PC-3 (cell line): ENCODE measurements around the gene CCR6. TPM values are rescaled to one million over a fixed set of nuclear protein-coding genes. Genes with fewer than 3 reads are reported as not detected.
"Not testable (repeated sequence)": the region's sequence is repeated elsewhere in the genome, so short reads cannot be mapped to it uniquely, and the experiment has no call there.

ENCODE experiments used
- ATAC-seq: fragments of 200-7000 bp; cut with Tn5 transposase; 2 replicates; pipeline ENCODE4 v1.9.1; 2020; ENCODE audit warnings: mild to moderate bottlenecking, moderate library complexity
- BruUV-seq: library from RNA; stranded (reverse); fragments of 400-500 nt; replicated peaks from 2 replicates; lab custom pipeline; 2021; lab: Mats Ljungman, UMichigan
- CTCF ChIA-PET: fragments of 300-600 bp; sonication (Branson Sonifier 250); formaldehyde crosslinking; loops from one replicate; lab custom pipeline; 2022; ENCODE audit warnings: antibody characterized with exemption; lab: Charles Lee
- POLR2A ChIA-PET: fragments of 300-600 bp; sonication (Branson Sonifier 250); formaldehyde crosslinking; loops from one replicate; lab custom pipeline; 2022; ENCODE audit warnings: antibody characterized with exemption; ENCODE audit not compliant: unreplicated experiment; lab: Charles Lee
- DNase-seq: peaks from one replicate; pipeline ENCODE4 v3.0.0-alpha.2; 2015
- H2AFZ ChIP-seq: fragments of 300-600 bp; sonication (generic); 2 replicates; pipeline ENCODE4 v1.6.0; 2016; ENCODE audit warnings: antibody characterized with exemption, low read length
- H3F3A ChIP-seq: fragments of 300-600 bp; sonication (generic); one replicate; pipeline ENCODE4 v1.6.0; 2017; ENCODE audit warnings: antibody characterized with exemption, low read length, control low read depth, mild to moderate bottlenecking; ENCODE audit not compliant: unreplicated experiment
- H3K27ac ChIP-seq: fragments of 300-600 bp; sonication (generic); 2 replicates; pipeline ENCODE4 v1.5.1; 2016; ENCODE audit warnings: mild to moderate bottlenecking, low read length
- H3K27me3 ChIP-seq: fragments of 300-600 bp; sonication (generic); 2 replicates; pipeline ENCODE4 v1.6.1; 2016; ENCODE audit warnings: low read length, mixed read lengths
- H3K36me3 ChIP-seq: fragments of 300-600 bp; sonication (generic); 2 replicates; pipeline ENCODE4 v1.6.1; 2016; ENCODE audit warnings: low read depth, mixed run types, low read length, mixed read lengths
- H3K4me1 ChIP-seq: fragments of 300-600 bp; sonication (generic); 2 replicates; pipeline ENCODE4 v1.5.1; 2016; ENCODE audit warnings: low read length; ENCODE audit not compliant: insufficient read depth
- H3K4me2 ChIP-seq: fragments of 300-600 bp; sonication (generic); 2 replicates; pipeline ENCODE4 v1.6.0; 2016; ENCODE audit warnings: low read length
- H3K4me3 ChIP-seq: fragments of 300-600 bp; sonication (generic); 2 replicates; pipeline ENCODE4 v1.5.1; 2016; ENCODE audit warnings: mild to moderate bottlenecking, low read length, mixed read lengths
- H3K79me2 ChIP-seq: fragments of 300-600 bp; sonication (generic); 2 replicates; pipeline ENCODE4 v1.6.1; 2017; ENCODE audit warnings: low read length, mixed read lengths
- H3K9ac ChIP-seq: fragments of 300-600 bp; sonication (generic); 2 replicates; pipeline ENCODE4 v1.6.0; 2016; ENCODE audit warnings: mild to moderate bottlenecking, low read length
- H3K9me2 ChIP-seq: fragments of 300-600 bp; sonication (generic); replicated peaks from 2 replicates; pipeline ENCODE4 v1.6.1; 2016; ENCODE audit warnings: mixed run types, low read length, mixed read lengths
- H3K9me3 ChIP-seq: fragments of 300-600 bp; sonication (generic); 2 replicates; pipeline ENCODE4 v1.6.1; 2016; ENCODE audit warnings: low read length, mixed read lengths
- H4K20me1 ChIP-seq: fragments of 300-600 bp; sonication (generic); 2 replicates; pipeline ENCODE4 v1.6.1; 2016; ENCODE audit warnings: low read length, mixed read lengths
- intact Hi-C: fragments of 100-400 bp; cut with micrococcal nuclease; formaldehyde crosslinking; loops from 2 replicates; pipeline ENCODE4 v1.9.0; 2023
- total RNA-seq: library from RNA; depleted of rRNA; stranded (reverse); fragments of >200 nt; gene quantifications from 2 replicates; pipeline ENCODE4 v1.2.3, GENCODE V29; 2014

The CCR6 gene
- total RNA-seq, 1 experiment from 2014 or later: not detected

DNA sequence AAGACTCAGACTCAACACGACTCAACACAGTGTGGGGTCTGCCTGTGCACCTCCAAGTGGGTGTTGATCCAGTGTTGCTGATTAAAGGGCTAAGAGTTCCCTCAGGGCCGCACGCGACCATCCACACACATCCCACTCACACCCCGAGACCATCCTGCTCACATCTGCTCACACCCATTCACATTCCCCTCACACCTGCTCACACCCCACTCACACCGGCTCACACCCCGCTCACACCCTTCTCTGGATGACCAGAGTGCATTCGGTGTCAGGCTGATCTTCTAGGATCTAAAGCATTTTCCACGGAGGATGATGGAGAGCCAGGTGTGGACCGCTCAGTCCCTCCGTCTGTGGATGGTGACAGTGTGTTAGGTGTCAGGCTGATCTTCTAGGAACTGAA is 48.4 kb downstream of the CCR6 start:
- intact Hi-C loops, H3K4me1 ChIP-seq, H3K4me2 ChIP-seq, POLR2A ChIA-PET, H3K9me3 ChIP-seq, H3F3A ChIP-seq, H2AFZ ChIP-seq, ATAC-seq, H3K9me2 ChIP-seq, CTCF ChIA-PET, H3K9ac ChIP-seq, H3K27ac ChIP-seq, BruUV-seq, H3K4me3 ChIP-seq, DNase-seq, H3K36me3 ChIP-seq, H3K79me2 ChIP-seq, H4K20me1 ChIP-seq: not testable (repeated sequence)
- peaks cover 11% of the 10 kb centered on the region for H3K27me3 ChIP-seq

DNA sequence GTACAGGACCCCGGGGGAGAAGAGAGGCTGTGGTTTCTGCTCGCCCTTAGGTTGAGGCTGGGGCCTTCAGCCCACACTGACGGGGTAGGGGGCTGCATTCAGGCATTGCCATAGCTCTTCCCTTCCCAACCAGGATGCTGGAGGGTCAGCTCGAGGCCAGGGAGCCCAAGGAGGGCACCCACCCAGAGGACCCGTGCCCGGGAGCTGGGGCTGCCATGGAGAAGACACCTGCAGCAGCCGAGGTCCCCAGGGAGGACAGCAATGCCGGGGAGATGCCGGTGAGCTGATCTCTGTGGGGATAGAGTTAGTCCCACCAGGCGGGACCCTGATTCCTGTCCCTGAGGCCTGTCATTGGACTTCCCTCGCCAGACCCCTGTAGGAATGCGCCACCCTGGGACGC is 49.1 kb downstream of the CCR6 start:
- intact Hi-C loops, H3K4me1 ChIP-seq: not testable (repeated sequence)

GRCh38 chr6:167177271-167177670 is 54.4 kb downstream of the CCR6 start:
- BruUV-seq, POLR2A ChIA-PET, CTCF ChIA-PET, H3K4me2 ChIP-seq, H3K4me1 ChIP-seq, H3K9me2 ChIP-seq, H2AFZ ChIP-seq, H3K4me3 ChIP-seq, ATAC-seq, H3K9ac ChIP-seq, H3K36me3 ChIP-seq, DNase-seq, H4K20me1 ChIP-seq, H3K27ac ChIP-seq, intact Hi-C loops, H3F3A ChIP-seq, H3K79me2 ChIP-seq, H3K9me3 ChIP-seq, H3K27me3 ChIP-seq: not testable (repeated sequence)

More for the DNA sequence above, 49.1 kb downstream of the CCR6 start:
- H3K27me3 ChIP-seq, H3F3A ChIP-seq, DNase-seq, H3K4me3 ChIP-seq, H3K9ac ChIP-seq, ATAC-seq, H2AFZ ChIP-seq, H3K9me2 ChIP-seq, H3K9me3 ChIP-seq, H3K79me2 ChIP-seq, H4K20me1 ChIP-seq, H3K36me3 ChIP-seq, BruUV-seq, H3K27ac ChIP-seq, CTCF ChIA-PET, POLR2A ChIA-PET, H3K4me2 ChIP-seq: not testable (repeated sequence)

DNA sequence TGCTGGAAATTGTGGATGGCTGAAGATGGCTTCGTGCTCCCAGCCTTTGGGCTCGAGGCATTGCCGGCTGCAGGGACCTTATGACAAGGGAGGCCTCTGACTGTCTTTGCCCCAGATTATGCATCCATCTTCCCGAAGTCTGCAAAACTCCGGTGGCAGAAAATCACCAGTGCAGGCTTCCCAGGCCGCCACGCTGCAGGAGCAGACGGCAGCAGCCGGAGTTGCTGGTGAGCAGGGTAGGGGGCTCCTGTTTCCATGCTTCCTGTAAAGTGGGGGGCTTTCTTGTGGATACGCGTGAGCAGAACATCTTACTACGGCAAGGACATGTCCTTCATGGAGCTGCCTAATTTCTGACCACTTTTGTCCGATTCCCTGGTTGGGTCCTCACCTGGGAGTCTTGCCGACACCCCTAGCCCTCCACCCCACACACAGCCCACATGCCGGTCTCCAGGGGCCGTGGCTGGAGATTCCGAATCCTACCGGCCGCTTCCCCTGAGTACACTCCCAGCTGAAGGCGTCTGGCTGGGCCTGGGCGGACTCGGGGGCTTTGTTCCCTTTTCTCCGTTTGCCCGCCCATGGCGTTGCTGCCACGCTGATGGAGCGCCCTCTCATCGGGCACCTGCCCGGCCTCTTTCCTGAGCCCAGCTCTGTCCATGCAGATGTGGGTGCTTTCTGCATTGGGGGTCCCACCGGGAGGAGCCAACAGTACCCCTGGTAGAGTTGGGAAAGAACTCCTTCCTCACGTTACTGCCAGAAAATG is 56.2 kb downstream of the CCR6 start:
- H3K79me2 ChIP-seq, H3K36me3 ChIP-seq, H3K9me2 ChIP-seq, H3F3A ChIP-seq, H3K27me3 ChIP-seq, H3K9ac ChIP-seq, H3K4me3 ChIP-seq, H3K4me2 ChIP-seq, POLR2A ChIA-PET, H3K9me3 ChIP-seq, H2AFZ ChIP-seq, H3K27ac ChIP-seq, H4K20me1 ChIP-seq, BruUV-seq, intact Hi-C loops, CTCF ChIA-PET, H3K4me1 ChIP-seq, ATAC-seq, DNase-seq: not testable (repeated sequence)

DNA sequence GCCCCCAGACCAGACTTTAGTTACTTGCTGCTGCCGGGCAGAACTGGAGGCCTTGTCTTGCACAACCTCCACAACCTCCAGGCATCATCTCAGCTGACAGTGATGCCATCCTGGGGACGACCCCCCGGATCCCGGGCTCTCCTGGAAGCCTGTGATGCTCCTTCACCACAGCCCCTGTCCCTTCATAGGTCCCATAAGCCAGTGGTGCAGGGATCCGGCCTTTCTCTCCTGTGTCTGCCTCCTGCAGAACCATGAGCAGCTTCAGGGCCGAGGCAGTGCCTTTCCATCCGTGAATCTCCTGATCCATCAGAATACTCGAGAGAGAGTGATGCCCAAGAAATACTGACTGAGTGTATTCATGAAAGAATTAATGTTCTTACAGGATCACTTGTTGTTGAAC is 57.2 kb downstream of the CCR6 start:
- H3K4me3 ChIP-seq, H2AFZ ChIP-seq, intact Hi-C loops, H3K27ac ChIP-seq, H3K9ac ChIP-seq, H4K20me1 ChIP-seq, H3F3A ChIP-seq, BruUV-seq, H3K4me2 ChIP-seq, H3K27me3 ChIP-seq, CTCF ChIA-PET, H3K4me1 ChIP-seq, H3K36me3 ChIP-seq, ATAC-seq, POLR2A ChIA-PET, DNase-seq, H3K79me2 ChIP-seq, H3K9me2 ChIP-seq, H3K9me3 ChIP-seq: not testable (repeated sequence)

- H3F3A ChIP-seq, H3K36me3 ChIP-seq, H3K9ac ChIP-seq, H3K79me2 ChIP-seq, H3K9me2 ChIP-seq, ATAC-seq, H3K9me3 ChIP-seq, H3K4me2 ChIP-seq, H3K4me1 ChIP-seq, H3K27me3 ChIP-seq, DNase-seq, H2AFZ ChIP-seq, H4K20me1 ChIP-seq, CTCF ChIA-PET, H3K4me3 ChIP-seq, intact Hi-C loops, H3K27ac ChIP-seq, POLR2A ChIA-PET, BruUV-seq: not testable (repeated sequence)
These were observed 58.5 kb downstream of the CCR6 start for GRCh38 chr6:167181351-167181750.
